ENCODE data around the gene PROK2. TPM values are rescaled to one million over a fixed set of nuclear protein-coding genes. Genes with fewer than 3 reads are reported as not detected.

The PROK2 gene
- total RNA-seq, 1 experiment from 2014 or later, result not detected

GRCh38 chr3:71813073-71813472, 28.1 kb upstream of the PROK2 start:
- ATAC-seq, result no peak
- H4K20me1 ChIP-seq (ENCODE audit: low read length), result no peaks in the 10 kb centered on the region

GRCh38 chr3:71810056-71810455, 25.1 kb upstream of the PROK2 start:
- no peaks in the 10 kb centered on the region for H3F3A ChIP-seq (ENCODE audit: low read length, unreplicated experiment)
- H2AFZ ChIP-seq (ENCODE audit: low read length), result no peak overlapping the region
- H3K27me3 ChIP-seq (ENCODE audit: low read length), result peaks cover 73% of the 10 kb centered on the region
- H3K27ac ChIP-seq (ENCODE audit: low read length), result no peak overlapping the region
- no peaks in the 10 kb centered on the region for H3K79me2 ChIP-seq (ENCODE audit: low read length)
- H3K4me2 ChIP-seq (ENCODE audit: low read length), result no peak overlapping the region
- no peak for ATAC-seq
- H3K9me2 ChIP-seq (replicated peaks; ENCODE audit: low read length), result no peaks in the 10 kb centered on the region
- TF ChIP-seq CTCF (conservative IDR thresholded peaks at IDR 0.05; ENCODE audit: low read depth, low read length), result no peak
- no peaks in the 10 kb centered on the region for H4K20me1 ChIP-seq (ENCODE audit: low read length)
- no peak overlapping the region for H3K9ac ChIP-seq (ENCODE audit: low read length)
- ChIA-PET POLR2A (ENCODE audit: unreplicated experiment) (no interaction called here), CTCF (no interaction called here)
- H3K4me3 ChIP-seq (ENCODE audit: low read length), result no peak overlapping the region
- no peaks in the 10 kb centered on the region for H3K36me3 ChIP-seq (ENCODE audit: low read depth, low read length)
- intact Hi-C loops (cut with micrococcal nuclease), result no loop called here
- no peaks in the 10 kb centered on the region for H3K4me1 ChIP-seq (ENCODE audit: insufficient read depth, low read length)
- no peak for DNase-seq
- no peaks in the 10 kb centered on the region for H3K9me3 ChIP-seq (ENCODE audit: low read length)
- BruUV-seq (replicated peaks), result no TSS peak

More at GRCh38 chr3:71813073-71813472, 28.1 kb upstream of the PROK2 start:
- CTCF ChIA-PET, result no interaction called here
- POLR2A ChIA-PET (ENCODE audit: unreplicated experiment), result no interaction called here
- H2AFZ ChIP-seq (ENCODE audit: low read length), result no peak overlapping the region
- no peaks in the 10 kb centered on the region for H3K9me3 ChIP-seq (ENCODE audit: low read length)
- no peak overlapping the region for H3K4me2 ChIP-seq (ENCODE audit: low read length)
- no peak overlapping the region for H3K4me3 ChIP-seq (ENCODE audit: low read length)
- no peaks in the 10 kb centered on the region for H3K9me2 ChIP-seq (replicated peaks; ENCODE audit: low read length)
- no peak overlapping the region for H3K27ac ChIP-seq (ENCODE audit: low read length)
- intact Hi-C loops (cut with micrococcal nuclease), result no loop called here
- H3K27me3 ChIP-seq (ENCODE audit: low read length), result peaks cover 94% of the 10 kb centered on the region
- no peaks in the 10 kb centered on the region for H3K79me2 ChIP-seq (ENCODE audit: low read length)
- no TSS peak for BruUV-seq (replicated peaks)
- H3F3A ChIP-seq (ENCODE audit: low read length, unreplicated experiment), result no peaks in the 10 kb centered on the region
- H3K4me1 ChIP-seq (ENCODE audit: insufficient read depth, low read length), result no peaks in the 10 kb centered on the region
- no peak for TF ChIP-seq CTCF (conservative IDR thresholded peaks at IDR 0.05; ENCODE audit: low read depth, low read length)
- TF ChIP-seq EZH2phosphoT487 (IDR thresholded peaks at IDR 0.05; ENCODE audit: borderline replicate concordance, low read length), result no peak
- TF ChIP-seq EZH2 (IDR thresholded peaks at IDR 0.05; ENCODE audit: low read length, unreplicated experiment), result no peak
- H3K9ac ChIP-seq (ENCODE audit: low read length), result no peak overlapping the region
- no peak for DNase-seq
- H3K36me3 ChIP-seq (ENCODE audit: low read depth, low read length), result no peaks in the 10 kb centered on the region

- Histone ChIP-seq H3K27ac (ENCODE audit: low read length) (no peak overlapping the region), H3K4me2 (ENCODE audit: low read length) (no peak overlapping the region), H3K9me3 (ENCODE audit: low read length) (no peaks in the 10 kb centered on the region), H3K36me3 (ENCODE audit: low read depth, low read length) (no peaks in the 10 kb centered on the region), H3K9ac (ENCODE audit: low read length) (no peak overlapping the region), H3F3A (ENCODE audit: low read length, unreplicated experiment) (no peaks in the 10 kb centered on the region), H3K79me2 (ENCODE audit: low read length) (no peaks in the 10 kb centered on the region), H2AFZ (ENCODE audit: low read length) (no peak overlapping the region), H4K20me1 (ENCODE audit: low read length) (no peaks in the 10 kb centered on the region), H3K4me1 (ENCODE audit: insufficient read depth, low read length) (no peaks in the 10 kb centered on the region), H3K9me2 (replicated peaks; ENCODE audit: low read length) (no peaks in the 10 kb centered on the region), H3K27me3 (ENCODE audit: low read length) (peaks cover 67% of the 10 kb centered on the region), H3K4me3 (ENCODE audit: low read length) (no peak overlapping the region)
- BruUV-seq (replicated peaks), result no TSS peak
- CTCF ChIA-PET, result no interaction called here
- DNase-seq (no peak), ATAC-seq (no peak)
- POLR2A ChIA-PET (ENCODE audit: unreplicated experiment), result no interaction called here
- intact Hi-C loops (cut with micrococcal nuclease), result no loop called here
- TF ChIP-seq CTCF (conservative IDR thresholded peaks at IDR 0.05; ENCODE audit: low read depth, low read length), result no peak
Measured at GRCh38 chr3:71809321-71810026, 24.5 kb upstream of the PROK2 start.

All from PC-3 (cell line).